AG04449 (cell line): ENCODE data around the gene LGALSL.

Experiments
- CTCF ChIA-PET: fragments of 350-600 bp; formaldehyde crosslinking; extraction: SDS; loops from one replicate; lab custom pipeline; 2021; ENCODE audit warnings: antibody characterized with exemption; lab: Yijun Ruan, JAX
- POLR2A ChIA-PET: fragments of 400-600, 350-600 bp; formaldehyde crosslinking; extraction: SDS; loops from one replicate; lab custom pipeline; 2020; ENCODE audit warnings: antibody characterized with exemption, inconsistent platforms; lab: Yijun Ruan, JAX
- DNase-seq: peaks from one replicate; pipeline ENCODE4 v3.0.0-alpha.2; 2010; ENCODE audit warnings: low read depth, low spot score
- H3K4me3 ChIP-seq: 2 replicates; pipeline ENCODE4 v1.5.1; 2011; ENCODE audit warnings: low read depth, mild to moderate bottlenecking, control low read depth, low read length
- CTCF ChIP-seq: IDR thresholded peaks from one replicate; pipeline ENCODE4 v1.5.1; 2011; ENCODE audit warnings: mild to moderate bottlenecking, moderate library complexity, low read length, control low read depth, inconsistent platforms; ENCODE audit not compliant: insufficient read depth; ENCODE audit errors: missing control alignments

LGALSL gene

DNA sequence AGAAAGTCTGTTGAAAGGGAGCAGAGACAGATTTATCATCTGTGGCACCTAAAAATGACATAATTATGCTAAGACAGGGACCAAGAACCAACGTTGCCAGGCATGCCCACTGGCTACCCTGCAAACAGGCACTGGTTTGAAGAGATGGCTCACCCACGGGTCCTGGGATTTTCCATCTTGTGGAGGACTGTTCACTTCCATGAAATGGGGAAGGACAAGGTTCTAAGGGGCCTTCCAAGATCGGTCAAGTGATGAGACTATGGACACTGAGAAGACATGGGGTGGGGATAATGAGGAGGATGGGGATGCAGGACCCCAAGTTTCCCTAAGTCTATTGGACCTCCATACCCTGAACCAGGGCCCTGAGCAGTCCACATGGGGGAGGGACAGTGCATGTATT is 18.9 kb downstream of the LGALSL start:
- POLR2A ChIA-PET: no interaction called here
- no peak for DNase-seq
- no peak for TF ChIP-seq CTCF
- H3K4me3 ChIP-seq: no peak overlapping the region
- CTCF ChIA-PET: interaction anchor here (0.8 to 3.8 kb wide), 3 partner anchors 15 to 142 kb away, joined by 3 to 34 read pairs (median 4); no protein-coding TSS in a partner anchor

DNA sequence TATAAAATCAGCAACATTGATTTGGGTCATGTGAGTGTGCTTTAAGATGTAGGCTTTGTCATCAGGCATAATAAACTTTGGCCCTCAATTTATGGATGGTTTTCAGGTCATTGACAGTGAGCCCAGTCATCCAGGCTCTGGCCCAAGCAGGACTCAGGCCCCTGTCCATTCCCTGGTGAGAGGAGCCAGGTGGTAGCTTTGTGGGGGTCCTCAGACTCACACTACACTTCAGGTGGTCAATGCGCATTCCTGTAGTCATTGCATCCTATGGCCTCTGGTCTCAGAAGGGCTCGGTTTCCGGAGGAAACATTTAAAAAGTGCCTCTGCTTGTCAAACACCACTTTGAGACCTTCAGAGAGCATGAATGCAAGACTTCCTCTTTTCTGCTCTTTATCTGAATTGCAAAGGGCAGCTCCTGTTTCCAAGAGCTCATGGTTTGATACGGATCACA is 20.2 kb downstream of the LGALSL start:
- H3K4me3 ChIP-seq: no peak overlapping the region
- ChIA-PET CTCF (interaction anchor here (1.0 to 1.9 kb wide), 8 partner anchors 8 to 146 kb away, joined by 3 to 8 read pairs (median 4); no protein-coding TSS in a partner anchor), POLR2A (no interaction called here)
- DNase-seq: no peak
- no peak for TF ChIP-seq CTCF

GRCh38 chr2:64474636-64475035 is 20.7 kb downstream of the LGALSL start:
- TF ChIP-seq CTCF: no peak
- POLR2A ChIA-PET: no interaction called here
- CTCF ChIA-PET: interaction anchor here (1.2 to 1.9 kb wide), 7 partner anchors 10 to 146 kb away, joined by 3 to 8 read pairs (median 5); no protein-coding TSS in a partner anchor

DNA sequence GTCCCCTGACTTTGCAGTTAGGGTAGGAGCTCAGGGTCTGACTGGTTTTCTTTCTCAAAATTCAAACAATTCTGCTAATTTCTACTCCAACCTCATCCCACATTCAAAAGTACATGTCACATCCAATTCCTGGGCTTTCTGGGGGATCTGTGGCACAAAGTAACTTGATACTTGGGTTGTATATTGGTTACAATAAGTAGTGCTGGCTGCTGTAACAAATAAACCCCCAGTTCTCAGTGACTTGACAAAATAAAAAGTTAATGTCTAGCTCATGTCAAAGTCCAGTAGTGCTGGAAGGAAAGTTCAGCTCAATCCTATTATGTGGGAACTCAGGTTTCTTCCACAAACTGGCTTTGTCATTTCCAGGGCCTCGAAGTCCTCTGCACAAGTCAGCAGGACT is 23.1 kb downstream of the LGALSL start:
- no peak for TF ChIP-seq CTCF
- H3K4me3 ChIP-seq: no peak overlapping the region
- CTCF ChIA-PET: interaction anchor here (1.1 to 4.6 kb wide), 2 partner anchors 8 to 11 kb away, joined by 4 to 51 read pairs; no protein-coding TSS in a partner anchor
- no peak for DNase-seq
- POLR2A ChIA-PET: no interaction called here

More at GRCh38 chr2:64474636-64475035, 20.7 kb downstream of the LGALSL start:
- H3K4me3 ChIP-seq: no peak overlapping the region
- DNase-seq: no peak

- no peak for TF ChIP-seq CTCF
- ChIA-PET CTCF (interaction anchor here (0.6 to 4.6 kb wide), 2 partner anchors 10 to 14 kb away, joined by 3 to 51 read pairs; no protein-coding TSS in a partner anchor), POLR2A (no interaction called here)
- DNase-seq: no peak
- no peak overlapping the region for H3K4me3 ChIP-seq
Measured at GRCh38 chr2:64477979-64478378, 24.0 kb downstream of the LGALSL start.

DNA sequence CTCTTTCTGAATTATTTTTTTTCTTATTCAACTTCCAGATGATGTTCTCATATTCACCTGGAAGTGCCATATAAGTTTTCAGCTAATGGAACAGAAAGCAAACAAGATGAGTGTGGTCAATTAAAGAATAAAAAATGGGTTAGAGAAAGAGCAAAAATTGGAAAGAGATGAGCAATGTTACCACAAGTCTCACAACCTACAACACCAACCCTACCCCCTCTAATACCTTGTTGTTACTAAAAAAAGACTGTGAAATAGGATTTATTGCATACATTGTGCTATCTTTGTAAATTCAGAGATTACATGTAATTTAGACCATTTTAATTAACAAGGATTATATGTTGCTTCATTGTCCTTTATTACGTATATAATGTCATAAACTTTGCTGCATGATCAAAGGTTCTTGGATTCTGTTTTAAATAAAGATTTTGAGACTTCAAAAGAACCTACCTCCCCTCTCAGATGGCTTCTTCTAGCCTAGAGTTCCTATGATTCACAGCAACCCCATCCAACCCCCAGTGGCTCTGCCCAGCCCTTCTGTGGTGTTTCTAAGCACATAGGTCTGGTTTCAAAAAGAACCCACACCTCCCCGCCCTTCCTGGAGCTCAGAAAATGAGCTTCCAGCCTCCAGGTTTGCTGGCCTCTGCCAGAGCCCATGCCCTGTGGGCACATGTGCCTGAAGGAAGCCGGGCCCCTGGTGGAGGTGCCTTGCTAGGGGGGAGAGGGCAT is 24.7 kb downstream of the LGALSL start:
- CTCF ChIA-PET: interaction anchor here (3.2 to 4.6 kb wide), 2 partner anchors 9 to 148 kb away, joined by 12 to 51 read pairs; no protein-coding TSS in a partner anchor
- TF ChIP-seq CTCF: no peak
- no peak overlapping the region for H3K4me3 ChIP-seq
- no peak for DNase-seq
- POLR2A ChIA-PET: no interaction called here
